OCI-LY3 (cell line): Measurements from ENCODE around the gene ANK3.
A peak's percentile ranks its signal among the peaks of the same experiment; 100 is the strongest.

ENCODE experiments used
- H2AFZ ChIP-seq: fragments of 200-600, 300-600 bp; shearing (Covaris generic); 2 replicates; pipeline ENCODE4 v1.6.0; 2014; ENCODE audit warnings: antibody characterized with exemption, low read depth, low read length
- H3K27ac ChIP-seq: fragments of 200-600, 300-600 bp; sonication (generic); 2 replicates; pipeline ENCODE4 v1.5.1; 2014; ENCODE audit warnings: mild to moderate bottlenecking, low read length, moderate library complexity, mixed read lengths
- H3K27me3 ChIP-seq: fragments of 200-600, 300-600 bp; sonication (generic); 2 replicates; pipeline ENCODE4 v1.6.1; 2014; ENCODE audit warnings: low read depth, low read length, mixed read lengths
- H3K36me3 ChIP-seq: fragments of 200-600, 300-600 bp; sonication (generic); replicated peaks from 2 replicates; pipeline ENCODE3; 2014; ENCODE audit warnings: low read depth, low read length, mixed read lengths
- H3K4me1 ChIP-seq: fragments of 300-600, 200-600 bp; sonication (generic); 2 replicates; pipeline ENCODE4 v1.6.1; 2014; ENCODE audit warnings: low read length, mixed read lengths
- H3K4me2 ChIP-seq: fragments of 200-600, 300-600 bp; sonication (generic); 2 replicates; pipeline ENCODE4 v1.6.1; 2014; ENCODE audit warnings: low read length, mixed read lengths
- H3K4me3 ChIP-seq: fragments of 300-600, 200-600 bp; sonication (generic); 2 replicates; pipeline ENCODE4 v1.5.1; 2014; ENCODE audit warnings: antibody characterized with exemption, mild to moderate bottlenecking, low read length, moderate library complexity
- H3K79me2 ChIP-seq: fragments of 300-600, 200-600 bp; shearing (Covaris generic); 2 replicates; pipeline ENCODE4 v1.6.1; 2014; ENCODE audit warnings: mild to moderate bottlenecking, low read length, mixed read lengths
- H3K9ac ChIP-seq: fragments of 300-600, 200-600 bp; shearing (Covaris generic); 2 replicates; pipeline ENCODE4 v1.6.0; 2014; ENCODE audit warnings: mild to moderate bottlenecking, low read length, moderate library complexity
- H3K9me3 ChIP-seq: fragments of 200-600, 300-600 bp; shearing (Covaris generic); 2 replicates; pipeline ENCODE4 v1.6.1; 2014; ENCODE audit warnings: low read length, mixed read lengths; ENCODE audit not compliant: insufficient read depth
- H4K20me1 ChIP-seq: fragments of 200-600, 300-600 bp; sonication (generic); 2 replicates; pipeline ENCODE4 v1.6.1; 2016; ENCODE audit warnings: low read length, mixed read lengths; ENCODE audit not compliant: insufficient read depth
- EZH2phosphoT487 ChIP-seq: fragments of 200-600 bp; shearing (Covaris generic); IDR thresholded peaks from 2 replicates; pipeline ENCODE4 v1.6.1; 2018; ENCODE audit warnings: antibody characterized with exemption, mixed run types, low read depth
- TF ChIP-seq, protein P1 (sequence below): fragments of 200-600, 300-600 bp; sonication (generic); IDR thresholded peaks from 2 replicates; pipeline ENCODE4 v1.5.1; 2014; ENCODE audit warnings: antibody characterized with exemption, low read length, low read depth

Gene ANK3

GRCh38 chr10:60069311-60069710, 320.4 kb downstream of the ANK3 start:
- Histone ChIP-seq H3K9me3 (no peaks in the 10 kb centered on the region), H3K9ac (no peak overlapping the region), H3K4me3 (no peak overlapping the region), H3K36me3 (no peaks in the 10 kb centered on the region), H2AFZ (no peak overlapping the region), H3K27ac (no peak overlapping the region), H4K20me1 (no peaks in the 10 kb centered on the region), H3K4me1 (peaks cover 20% of the 10 kb centered on the region), H3K27me3 (peaks cover 36% of the 10 kb centered on the region), H3K4me2 (no peak overlapping the region), H3K79me2 (no peaks in the 10 kb centered on the region)
- TF ChIP-seq, protein P1, sequence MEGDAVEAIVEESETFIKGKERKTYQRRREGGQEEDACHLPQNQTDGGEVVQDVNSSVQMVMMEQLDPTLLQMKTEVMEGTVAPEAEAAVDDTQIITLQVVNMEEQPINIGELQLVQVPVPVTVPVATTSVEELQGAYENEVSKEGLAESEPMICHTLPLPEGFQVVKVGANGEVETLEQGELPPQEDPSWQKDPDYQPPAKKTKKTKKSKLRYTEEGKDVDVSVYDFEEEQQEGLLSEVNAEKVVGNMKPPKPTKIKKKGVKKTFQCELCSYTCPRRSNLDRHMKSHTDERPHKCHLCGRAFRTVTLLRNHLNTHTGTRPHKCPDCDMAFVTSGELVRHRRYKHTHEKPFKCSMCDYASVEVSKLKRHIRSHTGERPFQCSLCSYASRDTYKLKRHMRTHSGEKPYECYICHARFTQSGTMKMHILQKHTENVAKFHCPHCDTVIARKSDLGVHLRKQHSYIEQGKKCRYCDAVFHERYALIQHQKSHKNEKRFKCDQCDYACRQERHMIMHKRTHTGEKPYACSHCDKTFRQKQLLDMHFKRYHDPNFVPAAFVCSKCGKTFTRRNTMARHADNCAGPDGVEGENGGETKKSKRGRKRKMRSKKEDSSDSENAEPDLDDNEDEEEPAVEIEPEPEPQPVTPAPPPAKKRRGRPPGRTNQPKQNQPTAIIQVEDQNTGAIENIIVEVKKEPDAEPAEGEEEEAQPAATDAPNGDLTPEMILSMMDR, result no peak
- no peak for TF ChIP-seq EZH2phosphoT487

DNA sequence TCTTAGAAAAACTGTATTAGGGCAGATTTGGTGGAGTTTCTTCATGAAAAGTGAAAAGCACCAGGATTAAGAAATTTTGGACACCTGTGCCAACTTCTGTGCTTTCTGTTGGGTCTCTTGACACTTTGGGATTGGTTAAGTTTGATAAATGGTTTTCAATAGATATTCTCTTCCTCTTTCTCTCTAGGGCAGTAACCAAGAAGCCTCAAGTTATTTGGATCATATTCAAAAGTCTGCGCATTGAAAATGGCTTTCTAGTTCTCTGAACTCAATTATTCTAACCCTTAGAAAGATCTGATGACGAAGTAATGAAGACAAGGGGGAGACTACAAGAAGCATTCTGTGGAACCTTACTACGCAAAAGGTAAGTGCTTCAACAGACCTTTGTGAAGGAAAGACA, 339.3 kb downstream of the ANK3 start:
- H4K20me1 ChIP-seq, result no peaks in the 10 kb centered on the region
- 0 out of 2 replicates have a peak, but pooled peaks cover 3% of the 10 kb centered on the region for H3K27me3 ChIP-seq
- TF ChIP-seq EZH2phosphoT487, result no peak
- TF ChIP-seq, protein P1, result no peak
- no peaks in the 10 kb centered on the region for H3K9me3 ChIP-seq
- no peak overlapping the region for H3K9ac ChIP-seq
- no peaks in the 10 kb centered on the region for H3K79me2 ChIP-seq
- no peak overlapping the region for H3K4me3 ChIP-seq
- H3K4me1 ChIP-seq, result no peaks in the 10 kb centered on the region
- H3K36me3 ChIP-seq, result no peaks in the 10 kb centered on the region
- no peak overlapping the region for H3K27ac ChIP-seq
- H3K4me2 ChIP-seq, result no peak overlapping the region
- no peak overlapping the region for H2AFZ ChIP-seq

- H3K4me3 ChIP-seq, result no peak overlapping the region
- TF ChIP-seq, protein P1, result peak; percentile 10; the same call in 1 of the 2 replicates
- TF ChIP-seq EZH2phosphoT487, result no peak
- no peaks in the 10 kb centered on the region for H3K9me3 ChIP-seq
- H3K27ac ChIP-seq, result no peak overlapping the region
- H3K27me3 ChIP-seq, result peaks cover 8% of the 10 kb centered on the region; the same call in 1 of the 2 replicates
- H2AFZ ChIP-seq, result no peak overlapping the region
- H3K9ac ChIP-seq, result no peak overlapping the region
- H3K36me3 ChIP-seq, result no peaks in the 10 kb centered on the region
- peaks cover 2% of the 10 kb centered on the region for H3K4me1 ChIP-seq
- H3K79me2 ChIP-seq, result no peaks in the 10 kb centered on the region
- no peak overlapping the region for H3K4me2 ChIP-seq
- H4K20me1 ChIP-seq, result no peaks in the 10 kb centered on the region
These were observed 341.6 kb downstream of the ANK3 start for GRCh38 chr10:60048091-60048501.

GRCh38 chr10:60045571-60045970, 344.1 kb downstream of the ANK3 start:
- Histone ChIP-seq H2AFZ (no peak overlapping the region), H3K9me3 (no peaks in the 10 kb centered on the region), H3K4me2 (no peak overlapping the region), H3K4me1 (peaks cover 8% of the 10 kb centered on the region), H3K27ac (no peak overlapping the region), H3K79me2 (no peaks in the 10 kb centered on the region), H3K9ac (no peak overlapping the region), H4K20me1 (no peaks in the 10 kb centered on the region), H3K36me3 (no peaks in the 10 kb centered on the region), H3K4me3 (no peak overlapping the region), H3K27me3 (peaks cover 8% of the 10 kb centered on the region; the same call in 1 of the 2 replicates)
- TF ChIP-seq, protein P1, result no peak
